Duodenal mucosa (tissue), 2 donors: ENCODE results near the gene MDC1.
A peak's percentile ranks its signal among the peaks of the same experiment; 100 is the strongest.
"Not testable (repeated sequence)": the region's sequence is repeated elsewhere in the genome, so short reads cannot be mapped to it uniquely, and the experiment has no call there.

ENCODE experiments used
- H3K27ac ChIP-seq: one replicate; pipeline ENCODE4 v1.7.0; 2013; ENCODE audit warnings: low read depth, low read length
- H3K27me3 ChIP-seq, 2 donors: one replicate each; pipeline ENCODE4 v1.7.0; 2013; ENCODE audit warnings: low read length in 2 of 2, control low read depth in 1 of 2; ENCODE audit not compliant: insufficient read depth in 2 of 2, control insufficient read depth in 1 of 2
- H3K36me3 ChIP-seq, 2 donors: one replicate each; pipeline ENCODE4 v1.7.0; 2013; ENCODE audit warnings: low read length in 2 of 2, control low read depth in 1 of 2; ENCODE audit not compliant: insufficient read depth in 2 of 2, control insufficient read depth in 1 of 2
- H3K4me1 ChIP-seq, 2 donors: one replicate each; pipeline ENCODE4 v1.7.0; 2013; ENCODE audit warnings: low read length in 2 of 2, control low read depth in 1 of 2; ENCODE audit not compliant: insufficient read depth in 2 of 2, control insufficient read depth in 1 of 2
- H3K4me3 ChIP-seq, 2 donors: one replicate each; pipeline ENCODE4 v1.7.0; 2013; ENCODE audit warnings: low read length in 2 of 2, low read depth in 1 of 2
- H3K9ac ChIP-seq, 2 donors: one replicate each; pipeline ENCODE4 v1.7.0; 2013; ENCODE audit warnings: low read length in 2 of 2, low read depth in 1 of 2
- H3K9me3 ChIP-seq, 2 donors: one replicate each; pipeline ENCODE4 v1.7.0; 2013; ENCODE audit warnings: low read length in 2 of 2, control low read depth in 1 of 2; ENCODE audit not compliant: control insufficient read depth in 1 of 2

Gene MDC1

GRCh38 chr6:30722280-30723112 lies 5.4 kb upstream of the MDC1 start:
- Histone ChIP-seq H3K4me3 (peak overlapping the region; percentile 77 to 86), H3K9me3 (no peaks in the 10 kb centered on the region), H3K36me3 (peaks cover 19 to 50% of the 10 kb centered on the region in 2 donors), H3K27me3 (no peaks in the 10 kb centered on the region), H3K4me1 (peaks cover 13 to 34% of the 10 kb centered on the region in 2 donors), H3K9ac (peak overlapping the region in 1 of 2 donors; percentile 61), H3K27ac (no peak overlapping the region)

- not testable (repeated sequence) for H3K9me3 ChIP-seq, H3K27ac ChIP-seq, H3K27me3 ChIP-seq
- H3K4me3 ChIP-seq: peak overlapping the region; percentile 77 to 86
- H3K4me1 ChIP-seq: peaks cover 13 to 34% of the 10 kb centered on the region in 2 donors
- H3K36me3 ChIP-seq: peaks cover 18 to 45% of the 10 kb centered on the region in 2 donors
- H3K9ac ChIP-seq: peak overlapping the region; percentile 57 to 81
Measured at GRCh38 chr6:30722025-30722279, 4.9 kb upstream of the MDC1 start.

DNA sequence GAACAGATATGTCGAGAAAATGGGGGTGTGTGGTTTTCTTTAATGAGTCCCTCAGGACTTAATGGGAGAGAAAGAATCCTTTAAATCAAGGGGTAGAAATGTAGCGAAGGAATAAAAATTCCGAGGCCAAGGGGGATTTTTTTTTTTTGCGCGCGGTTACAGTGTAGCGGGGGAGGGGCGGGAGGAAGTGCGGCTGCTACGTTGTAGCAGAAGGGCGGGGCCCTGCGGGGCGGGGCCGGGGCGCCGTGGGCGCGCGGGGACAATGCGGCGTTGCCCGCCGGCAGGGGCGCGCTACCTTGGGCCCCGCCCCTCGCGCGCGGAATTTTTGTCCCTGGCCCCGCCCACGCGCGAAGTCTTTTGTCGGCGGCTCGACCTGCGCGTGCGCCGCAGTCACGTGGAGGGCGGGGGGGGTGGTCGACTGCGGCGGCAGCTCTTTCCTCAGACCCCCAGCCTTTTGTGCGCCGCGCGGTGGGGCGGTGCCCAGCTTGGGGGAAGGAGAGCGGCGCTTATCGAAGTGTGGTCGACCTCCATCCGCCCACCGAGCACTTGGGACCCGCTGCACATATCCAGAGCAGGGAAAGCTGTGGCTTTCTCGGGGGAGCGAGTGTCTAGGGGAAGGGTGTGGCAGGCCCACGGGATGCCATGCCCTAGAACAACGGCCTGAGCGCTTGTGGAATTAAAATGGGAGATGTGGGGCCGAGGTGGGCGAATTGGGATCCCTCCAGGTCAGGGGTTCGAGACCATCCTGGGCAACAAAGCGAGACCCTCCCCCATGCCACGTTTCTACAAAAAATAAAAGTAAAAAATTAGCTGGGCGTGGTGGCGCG lies 4.3 kb upstream of the MDC1 start:
- Histone ChIP-seq H3K9ac (peak overlapping the region; percentile 76 to 94), H3K27me3 (no peaks in the 10 kb centered on the region), H3K27ac (peak overlapping the region; percentile 84), H3K4me3 (peak overlapping the region; percentile 83 to 91), H3K36me3 (peaks cover 18 to 40% of the 10 kb centered on the region in 2 donors), H3K9me3 (no peaks in the 10 kb centered on the region), H3K4me1 (peaks cover 17 to 38% of the 10 kb centered on the region in 2 donors)

GRCh38 chr6:30720738-30721197 lies 3.7 kb upstream of the MDC1 start:
- Histone ChIP-seq H3K9ac (peak overlapping the region; percentile 76 to 94), H3K27ac (peak overlapping the region; percentile 84), H3K27me3 (no peaks in the 10 kb centered on the region), H3K4me3 (peak overlapping the region; percentile 83 to 91), H3K4me1 (peaks cover 18 to 37% of the 10 kb centered on the region in 2 donors), H3K9me3 (no peaks in the 10 kb centered on the region), H3K36me3 (peaks cover 15 to 35% of the 10 kb centered on the region in 2 donors)

DNA sequence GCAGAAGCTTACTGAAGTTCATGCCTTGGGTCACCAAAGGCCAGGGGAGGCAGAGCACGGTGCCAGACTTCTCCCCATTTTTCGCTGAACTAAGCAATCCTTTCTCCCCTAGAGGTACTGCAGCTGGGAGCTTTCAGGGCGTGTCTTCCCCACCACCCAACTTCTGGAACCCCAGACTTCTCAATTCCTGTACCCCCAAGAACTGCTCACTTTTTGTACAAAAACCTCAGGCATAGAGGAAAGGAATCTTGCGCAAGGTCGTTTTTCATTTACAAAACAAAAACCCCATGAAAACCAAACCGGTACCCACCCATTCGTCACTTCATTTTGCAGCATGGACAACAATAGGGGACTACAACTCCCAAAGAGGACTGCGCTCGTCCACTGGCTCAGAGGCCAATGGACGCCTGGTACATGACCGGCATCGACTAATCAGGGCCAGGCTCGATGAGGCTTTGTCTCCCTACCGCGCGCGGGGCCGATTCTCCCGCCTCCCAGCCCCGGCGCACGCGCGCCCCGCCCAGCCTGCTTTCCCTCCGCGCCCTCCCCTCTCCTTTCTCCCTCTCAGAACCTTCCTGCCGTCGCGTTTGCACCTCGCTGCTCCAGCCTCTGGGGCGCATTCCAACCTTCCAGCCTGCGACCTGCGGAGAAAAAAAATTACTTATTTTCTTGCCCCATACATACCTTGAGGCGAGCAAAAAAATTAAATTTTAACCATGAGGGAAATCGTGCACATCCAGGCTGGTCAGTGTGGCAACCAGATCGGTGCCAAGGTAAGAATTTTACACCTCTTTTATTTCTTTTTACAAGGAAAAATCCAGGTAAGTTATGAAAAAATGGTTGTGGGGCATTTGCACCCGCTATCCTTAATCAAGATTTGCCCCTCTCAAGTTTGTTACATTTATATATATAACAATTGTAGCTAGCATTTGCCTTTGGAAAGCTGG lies 3.0 kb upstream of the MDC1 start, which contains the start of gene TUBB:
TUBB (plus strand) TSS at position 562 of the 947 bp plus-strand sequence; CDS start at position 717, 155 bp downstream.
- Histone ChIP-seq H3K27ac (peak within 1 kb of the TSS; percentile 84), H3K4me1 (peaks cover 18 to 35% of the 10 kb centered on the region in 2 donors), H3K36me3 (peaks cover 12 to 28% of the 10 kb centered on the region in 2 donors), H3K4me3 (peak within 1 kb of the TSS; percentile 83 to 91), H3K9me3 (no peaks in the 10 kb centered on the region), H3K27me3 (no peaks in the 10 kb centered on the region), H3K9ac (peak within 1 kb of the TSS; percentile 76 to 94)

GRCh38 chr6:30719356-30719755 lies 2.3 kb upstream of the MDC1 start:
- peaks cover 18 to 35% of the 10 kb centered on the region in 2 donors for H3K4me1 ChIP-seq
- H3K4me3 ChIP-seq: peak overlapping the region; percentile 71 to 91
- H3K9me3 ChIP-seq: no peaks in the 10 kb centered on the region
- H3K9ac ChIP-seq: peak overlapping the region; percentile 74 to 94
- peak overlapping the region; percentile 63 for H3K27ac ChIP-seq
- H3K27me3 ChIP-seq: no peaks in the 10 kb centered on the region
- H3K36me3 ChIP-seq: peaks cover 9 to 21% of the 10 kb centered on the region in 2 donors

DNA sequence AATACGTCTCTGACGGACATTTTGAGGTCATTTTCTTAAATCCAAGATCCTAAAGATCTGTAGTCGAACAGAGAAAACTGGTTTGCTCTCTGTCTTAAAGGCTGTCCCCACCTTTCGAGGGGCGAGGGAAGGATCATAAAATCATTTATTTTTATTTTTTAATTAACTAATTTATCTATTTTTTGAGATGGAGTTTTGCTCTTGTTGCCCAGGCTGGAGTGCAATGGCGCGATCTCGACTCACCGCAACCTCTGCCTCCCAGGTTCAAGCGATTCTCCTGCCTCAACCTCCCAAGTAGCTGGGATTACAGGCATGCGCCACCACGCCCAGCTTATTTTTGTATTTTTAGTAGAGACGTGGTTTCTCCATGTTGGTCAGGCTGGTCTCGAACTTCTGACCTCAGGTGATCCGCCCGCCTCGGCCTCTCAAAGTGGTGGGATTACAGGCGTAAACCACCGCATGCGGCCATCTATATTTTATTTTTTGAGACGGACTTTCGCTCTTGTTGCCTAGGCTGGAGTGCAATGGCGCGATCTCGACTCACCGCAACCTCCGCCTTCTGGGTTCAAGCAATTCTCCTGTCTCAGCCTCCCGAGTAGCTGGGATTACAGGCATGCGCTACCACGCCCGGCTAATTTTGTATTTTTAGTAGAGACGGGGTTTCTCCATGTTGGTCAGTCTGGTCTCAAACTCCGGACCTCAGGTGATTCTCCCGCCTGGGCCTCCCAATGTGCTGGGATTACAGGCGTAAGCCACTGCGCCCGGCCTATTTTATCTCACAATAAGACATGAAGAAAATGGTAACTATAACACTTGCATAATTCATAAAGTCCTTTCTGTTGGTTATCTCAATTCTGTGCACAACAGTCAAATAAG lies 1.0 kb upstream of the MDC1 start:
- peaks cover 4 to 18% of the 10 kb centered on the region in 2 donors for H3K36me3 ChIP-seq
- H3K9ac ChIP-seq: peak overlapping the region; percentile 68 to 69
- not testable (repeated sequence) for H3K9me3 ChIP-seq, H3K27me3 ChIP-seq
- H3K27ac ChIP-seq: peak overlapping the region; percentile 85
- peaks cover 15 to 29% of the 10 kb centered on the region in 2 donors for H3K4me1 ChIP-seq
- H3K4me3 ChIP-seq: peak overlapping the region; percentile 67 to 73

- H3K4me3 ChIP-seq: peak overlapping the region; percentile 66 to 83
- H3K27ac ChIP-seq: peak overlapping the region; percentile 80
- peak overlapping the region; percentile 35 to 68 for H3K9ac ChIP-seq
- H3K9me3 ChIP-seq: no peaks in the 10 kb centered on the region
- peaks cover 11 to 16% of the 10 kb centered on the region in 2 donors for H3K4me1 ChIP-seq
- H3K36me3 ChIP-seq: peaks cover 9 to 23% of the 10 kb centered on the region in 2 donors
- no peaks in the 10 kb centered on the region for H3K27me3 ChIP-seq
Measured at GRCh38 chr6:30716879-30717128, 277 bp downstream of the MDC1 start.

- Histone ChIP-seq H3K9ac (no peak overlapping the region), H3K9me3 (no peaks in the 10 kb centered on the region), H3K4me3 (no peak overlapping the region), H3K4me1 (peaks cover 8 to 13% of the 10 kb centered on the region in 2 donors), H3K27me3 (no peaks in the 10 kb centered on the region), H3K36me3 (peaks cover 13 to 41% of the 10 kb centered on the region in 2 donors), H3K27ac (no peak overlapping the region)
Measured at GRCh38 chr6:30714263-30714662, 2.8 kb downstream of the MDC1 start.
